Measurements from ENCODE around the gene TM4SF1. TPM values are rescaled to one million over a fixed set of nuclear protein-coding genes. Genes with fewer than 3 reads are reported as not detected.
A peak's percentile ranks its signal among the peaks of the same experiment; 100 is the strongest.
"Not testable (repeated sequence)": the region's sequence is repeated elsewhere in the genome, so short reads cannot be mapped to it uniquely, and the experiment has no call there.

The TM4SF1 gene
- total RNA-seq, 1 experiment from 2014 or later, result 5.7 TPM

DNA sequence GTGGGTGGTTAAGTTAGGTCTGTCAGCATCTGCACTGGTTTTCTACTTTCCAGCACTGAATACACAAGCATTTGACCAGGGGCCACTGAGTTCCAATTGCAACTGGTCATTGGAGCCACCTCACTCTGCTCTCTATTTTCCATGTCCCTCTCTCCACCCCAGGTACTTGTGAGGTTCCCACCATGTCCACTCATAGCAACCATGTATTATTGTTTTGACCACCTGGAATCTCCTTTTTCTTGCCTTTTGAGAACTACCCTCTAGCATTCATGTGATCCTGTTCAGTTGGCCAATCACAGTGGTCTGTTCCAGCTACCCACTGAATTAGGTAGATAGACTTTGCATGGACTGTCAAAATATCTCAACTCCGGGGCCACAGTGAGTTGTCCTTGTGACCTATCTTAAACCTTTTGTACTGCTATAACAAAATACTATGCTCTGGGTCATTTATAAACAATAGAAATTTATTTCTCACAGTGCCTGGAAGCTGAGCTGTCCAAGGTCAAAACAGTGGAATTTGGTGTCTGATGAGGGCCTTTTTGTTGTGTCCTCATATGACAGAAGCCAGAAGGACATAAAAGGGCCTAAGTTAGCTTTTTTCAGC, 23.8 kb downstream of the TM4SF1 start:
- Histone ChIP-seq H3K27me3 (no peaks in the 10 kb centered on the region), H3K4me3 (no peak overlapping the region), H3K9me3 (replicated peaks) (no peaks in the 10 kb centered on the region), H3K36me3 (no peaks in the 10 kb centered on the region), H3K4me1 (peaks cover 9% of the 10 kb centered on the region; the same call in 1 of the 2 replicates), H3K27ac (no peak overlapping the region)
- no peak for DNase-seq

DNA sequence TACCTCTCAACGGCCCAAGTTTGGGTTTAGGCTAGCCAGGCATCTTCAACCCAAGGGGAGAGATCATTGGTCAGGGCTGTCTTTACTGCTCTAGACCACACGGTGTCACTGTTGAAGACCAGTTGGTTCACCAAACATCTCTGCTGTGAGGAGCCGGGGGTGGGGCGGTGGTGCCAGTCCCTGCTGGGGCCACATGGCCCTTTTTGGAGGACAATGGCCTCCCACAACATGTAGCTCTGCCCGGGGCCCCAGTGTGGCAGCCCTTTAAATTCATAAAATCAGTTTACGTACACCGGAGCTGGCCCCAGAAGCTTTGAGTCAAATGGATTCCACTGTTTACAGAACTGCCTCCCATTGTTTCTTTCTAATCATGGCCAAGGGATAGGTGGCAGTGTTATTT, 24.9 kb downstream of the TM4SF1 start:
- Histone ChIP-seq H3K9me3 (replicated peaks) (no peaks in the 10 kb centered on the region), H3K27ac (no peak overlapping the region), H3K4me3 (no peak overlapping the region), H3K36me3 (no peaks in the 10 kb centered on the region), H3K4me1 (peaks cover 9% of the 10 kb centered on the region; the same call in 1 of the 2 replicates), H3K27me3 (no peaks in the 10 kb centered on the region)
- peak; percentile 66 to 79 for DNase-seq

DNA sequence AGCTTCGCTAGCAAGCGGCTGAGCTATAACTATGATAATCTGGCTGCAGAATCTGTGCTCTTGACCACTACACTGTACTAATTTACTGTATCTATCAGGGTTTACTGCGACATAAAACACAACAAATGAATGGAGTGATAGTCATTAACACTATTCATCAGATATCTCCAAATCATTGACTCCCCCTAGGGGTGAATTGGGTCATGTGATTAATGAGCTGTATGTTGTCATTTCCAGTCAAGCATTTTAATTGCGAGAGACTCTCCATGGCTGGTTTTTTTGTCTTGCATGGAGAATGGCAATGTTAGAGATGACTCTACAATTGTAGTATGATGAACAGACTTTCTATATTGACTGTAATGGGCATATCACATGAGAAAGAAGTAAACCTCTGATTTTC, 33.5 kb downstream of the TM4SF1 start:
- no peaks in the 10 kb centered on the region for H3K9me3 ChIP-seq (replicated peaks)
- H3K36me3 ChIP-seq, result no peaks in the 10 kb centered on the region
- DNase-seq, result peak in 1 of 2 experiments; percentile 20
- H3K27ac ChIP-seq, result no peak overlapping the region
- H3K27me3 ChIP-seq, result no peaks in the 10 kb centered on the region
- H3K4me3 ChIP-seq, result no peak overlapping the region
- H3K4me1 ChIP-seq, result peaks cover 21% of the 10 kb centered on the region

DNA sequence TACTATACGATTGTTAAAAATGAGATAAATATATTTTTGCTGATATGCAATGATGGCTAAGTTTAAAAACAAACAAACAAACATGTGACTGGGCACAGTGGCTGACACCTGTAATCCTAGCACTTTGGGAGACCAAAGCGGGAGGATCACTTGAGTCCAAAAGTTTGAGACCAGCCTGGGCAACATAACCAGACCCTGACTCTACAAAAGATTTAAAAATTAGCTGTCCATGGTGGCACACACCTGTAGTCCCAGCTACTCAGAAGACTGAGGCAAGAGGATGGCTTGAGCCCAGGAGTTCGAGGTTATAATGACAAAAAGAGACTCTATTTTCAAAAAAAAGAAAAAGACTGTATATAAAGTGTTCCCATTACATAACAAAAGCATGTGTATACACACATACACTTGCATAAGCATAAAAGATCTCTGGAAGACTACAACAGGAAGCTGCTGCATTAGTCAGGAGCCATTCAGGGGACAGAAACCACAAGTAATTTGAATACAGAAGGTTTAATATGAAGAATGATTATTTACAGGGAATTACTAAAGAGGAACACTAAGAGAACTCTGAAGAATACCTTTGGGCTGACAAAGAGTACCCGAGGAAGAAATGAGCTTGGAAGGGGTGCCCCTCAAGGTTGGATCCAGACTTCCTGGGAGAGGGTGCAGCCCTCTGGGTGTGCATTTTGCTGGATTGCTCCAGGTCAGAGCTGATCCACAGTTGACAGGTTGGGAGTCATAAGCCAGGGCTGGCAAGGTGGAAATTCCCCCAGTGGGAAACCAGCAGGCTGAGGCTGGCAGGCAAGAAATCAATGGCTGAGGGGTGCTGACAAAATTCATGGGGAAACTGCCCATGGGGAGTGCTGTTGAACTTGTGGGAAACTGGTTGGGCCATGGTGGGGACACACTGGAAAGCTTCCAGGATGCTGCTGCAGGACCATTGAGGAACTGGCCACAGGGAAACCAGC, 34.8 kb downstream of the TM4SF1 start:
- no peak for DNase-seq
- Histone ChIP-seq H3K27me3 (no peaks in the 10 kb centered on the region), H3K9me3 (replicated peaks) (no peaks in the 10 kb centered on the region), H3K36me3 (no peaks in the 10 kb centered on the region), H3K27ac (no peak overlapping the region), H3K4me1 (peaks cover 21% of the 10 kb centered on the region), H3K4me3 (no peak overlapping the region)

DNA sequence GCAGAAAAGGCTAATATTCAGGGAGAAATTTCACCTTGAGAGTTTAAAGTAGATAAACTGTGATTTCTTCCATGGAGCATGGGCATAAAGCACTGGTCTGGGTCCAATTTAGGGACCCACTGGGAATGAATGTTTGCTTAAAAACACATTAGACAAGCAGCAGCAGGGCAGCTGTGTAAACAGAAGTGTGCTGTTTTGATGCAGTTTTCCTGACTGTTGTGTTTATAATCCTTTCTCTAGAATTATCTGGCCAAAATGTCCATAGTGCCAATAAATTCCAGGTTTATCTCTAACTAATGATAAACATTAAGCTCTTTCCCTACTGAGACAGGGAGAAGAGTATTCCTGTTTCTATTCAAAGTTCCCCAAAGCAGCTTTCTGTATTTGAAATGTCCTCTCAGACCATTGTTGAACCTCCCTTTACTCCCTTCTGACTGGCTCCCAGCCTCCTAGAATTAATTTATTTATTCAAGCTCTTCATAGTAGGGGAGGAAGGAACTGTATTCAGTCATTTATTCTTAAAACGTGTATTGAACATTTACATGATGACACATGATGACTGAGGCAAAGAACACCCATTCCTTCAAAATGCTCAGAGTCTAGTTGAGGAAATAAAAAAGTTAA, 37.0 kb downstream of the TM4SF1 start:
- no peaks in the 10 kb centered on the region for H3K36me3 ChIP-seq
- no peaks in the 10 kb centered on the region for H3K27me3 ChIP-seq
- peaks cover 21% of the 10 kb centered on the region for H3K4me1 ChIP-seq
- no peaks in the 10 kb centered on the region for H3K9me3 ChIP-seq (replicated peaks)
- H3K27ac ChIP-seq, result peak overlapping the region; percentile 89
- peak; percentile 43 to 54 for DNase-seq
- H3K4me3 ChIP-seq, result no peak overlapping the region

DNA sequence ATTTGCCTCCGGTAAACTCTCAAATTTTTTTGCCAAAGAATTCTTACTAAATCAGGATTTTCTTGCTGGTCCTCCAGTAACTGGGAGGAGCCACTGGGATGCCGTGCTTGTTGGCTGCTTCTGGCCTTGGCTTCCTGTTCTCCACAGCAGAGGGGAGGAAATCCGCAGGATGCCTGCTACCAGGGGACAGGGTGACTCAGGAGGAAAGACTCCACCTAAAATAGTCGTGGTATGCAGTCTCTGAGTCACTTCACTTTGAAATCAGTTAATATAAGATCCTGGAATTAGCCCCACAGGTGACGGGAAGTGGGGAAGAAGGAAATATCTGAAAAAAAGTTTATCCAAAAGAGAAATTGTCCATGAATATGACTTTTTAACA, 37.5 kb downstream of the TM4SF1 start:
- peak overlapping the region; percentile 89 for H3K27ac ChIP-seq
- H3K36me3 ChIP-seq, result no peaks in the 10 kb centered on the region
- H3K27me3 ChIP-seq, result no peaks in the 10 kb centered on the region
- DNase-seq, result peak; percentile 85 to 90
- H3K4me1 ChIP-seq, result peaks cover 21% of the 10 kb centered on the region
- H3K9me3 ChIP-seq (replicated peaks), result no peaks in the 10 kb centered on the region
- no peak overlapping the region for H3K4me3 ChIP-seq

DNA sequence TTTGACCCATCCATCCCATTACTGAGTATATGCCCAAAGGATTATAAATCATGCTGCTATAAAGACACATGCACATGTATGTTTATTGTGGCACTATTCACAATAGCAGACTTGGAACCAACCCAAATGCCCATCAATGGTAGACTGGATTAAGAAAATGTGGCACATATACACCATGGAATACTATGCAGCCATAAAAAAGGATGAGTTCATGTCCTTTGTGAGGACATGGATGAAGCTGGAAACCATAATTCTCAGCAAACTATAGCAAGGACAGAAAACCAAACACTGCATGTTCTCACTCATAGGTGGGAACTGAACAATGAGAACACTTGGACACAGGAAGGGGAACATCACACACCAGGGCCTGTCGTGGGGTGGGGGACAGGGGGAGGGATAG, 40.0 kb downstream of the TM4SF1 start:
- DNase-seq; H3K27ac ChIP-seq; H3K36me3 ChIP-seq; H3K4me3 ChIP-seq; H3K27me3 ChIP-seq; H3K9me3 ChIP-seq (replicated peaks): not testable (repeated sequence)
- peaks cover 32% of the 10 kb centered on the region for H3K4me1 ChIP-seq

DNA sequence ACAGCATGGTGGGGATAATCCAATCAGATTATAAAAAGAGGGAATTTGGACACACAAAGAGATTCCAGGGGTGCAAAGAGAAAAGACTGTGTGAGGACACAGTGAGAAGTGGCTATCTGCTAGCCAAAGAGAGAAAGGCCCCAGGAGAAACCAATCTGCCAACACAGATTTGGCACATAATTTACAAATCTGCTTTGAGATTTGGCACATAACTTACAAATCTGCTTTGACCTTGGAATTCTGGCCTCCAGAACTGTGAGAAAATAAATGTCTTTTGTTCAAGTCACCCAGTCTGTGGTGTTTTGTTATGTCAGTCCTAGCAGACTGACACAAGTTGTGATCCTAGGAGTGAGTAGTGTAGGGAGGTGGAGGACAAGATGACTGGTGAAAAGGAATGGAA, 40.5 kb downstream of the TM4SF1 start:
- Histone ChIP-seq H3K4me3 (no peak overlapping the region), H3K36me3 (no peaks in the 10 kb centered on the region), H3K27ac (no peak overlapping the region), H3K9me3 (replicated peaks) (no peaks in the 10 kb centered on the region), H3K27me3 (no peaks in the 10 kb centered on the region), H3K4me1 (peaks cover 37% of the 10 kb centered on the region)
- no peak for DNase-seq

DNA sequence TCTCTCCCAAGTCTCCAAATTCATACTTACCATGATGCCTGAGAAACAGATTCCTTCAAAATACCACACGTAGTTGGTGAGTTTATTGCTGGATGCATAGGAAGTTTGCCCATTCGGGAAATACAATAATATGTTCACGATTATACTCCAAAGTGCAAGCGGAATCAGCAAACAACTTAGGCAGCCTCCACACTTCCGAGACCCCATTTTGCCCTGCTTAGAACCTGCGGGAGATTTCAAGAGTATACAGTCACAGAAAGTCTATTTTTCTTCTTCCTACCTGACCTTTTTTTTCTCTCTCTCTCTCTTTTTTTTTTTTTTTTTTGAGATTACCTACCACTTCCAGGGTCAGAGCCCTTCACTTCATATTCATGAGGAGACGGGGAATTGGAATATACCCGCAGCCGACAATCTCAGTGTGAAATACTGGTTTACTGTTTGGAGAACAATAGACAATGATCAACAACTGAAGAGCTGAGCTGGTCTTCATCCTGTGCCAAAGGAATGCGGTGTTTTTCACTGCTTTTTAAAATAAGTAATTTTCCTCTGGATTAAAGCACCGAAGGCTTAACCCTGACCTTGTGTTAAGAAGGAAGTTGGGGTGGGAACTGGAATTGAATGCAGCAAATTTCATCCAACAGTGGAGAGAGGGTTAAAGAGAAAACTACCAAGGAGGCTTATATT, 44.1 kb downstream of the TM4SF1 start, which contains the start of gene TM4SF18:
TM4SF18 (minus strand) TSS at position 461 of the 684 bp plus-strand sequence; CDS start at position 207, 254 bp downstream.
- no peak within 1 kb of the TSS for H3K4me3 ChIP-seq
- peaks cover 23% of the 10 kb centered on the region for H3K4me1 ChIP-seq
- no peaks in the 10 kb centered on the region for H3K36me3 ChIP-seq
- no peaks in the 10 kb centered on the region for H3K27me3 ChIP-seq
- H3K27ac ChIP-seq, result no peak within 1 kb of the TSS
- no peak for DNase-seq
- no peaks in the 10 kb centered on the region for H3K9me3 ChIP-seq (replicated peaks)

DNA sequence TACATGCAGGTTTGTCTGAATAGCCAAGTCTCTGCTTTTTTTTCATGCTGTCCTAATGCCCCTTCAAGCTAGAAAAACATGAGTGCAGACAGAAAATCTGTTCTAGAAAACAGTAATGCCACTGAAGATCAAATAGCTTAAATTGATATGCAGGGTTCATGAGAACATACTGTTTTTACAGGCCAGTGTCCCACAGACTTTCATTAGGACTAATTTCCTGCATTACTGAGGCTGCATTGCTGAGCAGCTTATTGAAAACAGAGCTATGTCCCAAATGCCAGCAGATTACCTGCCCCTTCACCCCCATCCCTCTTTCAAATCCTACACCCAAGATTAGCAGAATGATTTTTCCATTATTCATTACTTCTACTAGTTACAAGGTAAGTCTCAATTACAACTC, 44.7 kb downstream of the TM4SF1 start:
- Histone ChIP-seq H3K27me3 (no peaks in the 10 kb centered on the region), H3K4me3 (no peak overlapping the region), H3K4me1 (peaks cover 23% of the 10 kb centered on the region), H3K36me3 (no peaks in the 10 kb centered on the region), H3K27ac (no peak overlapping the region), H3K9me3 (replicated peaks) (no peaks in the 10 kb centered on the region)
- no peak for DNase-seq

DNA sequence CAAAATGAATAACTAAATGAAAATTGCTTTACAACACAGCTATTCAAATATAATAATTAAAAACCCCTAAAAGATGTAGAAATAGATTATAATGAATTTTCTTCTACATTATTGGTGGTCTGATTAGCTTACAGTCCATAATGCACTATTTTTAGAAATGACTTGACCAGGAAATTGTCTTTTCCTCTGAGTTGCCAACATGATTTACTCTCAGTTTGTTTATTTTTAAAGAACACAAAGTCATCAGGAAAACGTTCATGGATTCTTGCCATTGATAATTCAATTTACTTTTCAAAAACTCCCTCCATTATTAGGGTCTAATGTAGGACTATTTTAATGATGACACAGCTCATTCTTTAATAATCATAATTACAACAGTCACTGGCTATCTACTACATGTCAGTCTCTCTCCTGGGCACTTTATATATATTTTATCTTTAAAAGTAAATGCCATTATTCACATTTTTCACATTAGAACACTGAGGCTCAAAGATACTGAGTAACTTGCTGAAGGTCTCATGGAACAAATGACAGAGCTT, 45.2 kb downstream of the TM4SF1 start:
- no peak overlapping the region for H3K4me3 ChIP-seq
- DNase-seq, result no peak

DNA sequence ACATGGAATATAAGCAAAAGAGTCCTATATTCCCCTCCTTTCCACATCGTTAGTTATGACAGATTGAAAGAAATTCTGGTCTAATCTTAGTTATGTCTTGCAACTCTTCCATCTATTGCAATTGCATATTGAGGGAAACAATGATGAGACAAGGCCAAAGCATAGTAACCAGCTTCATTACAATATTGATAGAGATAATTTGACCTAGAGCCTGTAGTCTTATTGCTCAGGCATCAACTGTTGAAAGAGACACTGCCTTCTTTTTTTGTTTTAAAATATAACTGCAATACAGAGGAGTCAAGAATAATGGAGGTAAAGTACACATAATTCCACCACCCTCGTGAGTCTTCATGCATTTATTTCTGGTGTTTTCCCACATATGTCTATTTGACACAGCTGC, 46.1 kb downstream of the TM4SF1 start:
- H3K4me1 ChIP-seq, result peaks cover 23% of the 10 kb centered on the region
- H3K4me3 ChIP-seq, result no peak overlapping the region
- H3K27me3 ChIP-seq, result no peaks in the 10 kb centered on the region
- no peaks in the 10 kb centered on the region for H3K9me3 ChIP-seq (replicated peaks)
- H3K27ac ChIP-seq, result no peak overlapping the region
- DNase-seq, result no peak
- no peaks in the 10 kb centered on the region for H3K36me3 ChIP-seq

More for the DNA sequence above, 45.2 kb downstream of the TM4SF1 start:
- H3K9me3 ChIP-seq (replicated peaks), result no peaks in the 10 kb centered on the region
- peaks cover 23% of the 10 kb centered on the region for H3K4me1 ChIP-seq
- no peaks in the 10 kb centered on the region for H3K36me3 ChIP-seq
- H3K27ac ChIP-seq, result no peak overlapping the region
- no peaks in the 10 kb centered on the region for H3K27me3 ChIP-seq

DNA sequence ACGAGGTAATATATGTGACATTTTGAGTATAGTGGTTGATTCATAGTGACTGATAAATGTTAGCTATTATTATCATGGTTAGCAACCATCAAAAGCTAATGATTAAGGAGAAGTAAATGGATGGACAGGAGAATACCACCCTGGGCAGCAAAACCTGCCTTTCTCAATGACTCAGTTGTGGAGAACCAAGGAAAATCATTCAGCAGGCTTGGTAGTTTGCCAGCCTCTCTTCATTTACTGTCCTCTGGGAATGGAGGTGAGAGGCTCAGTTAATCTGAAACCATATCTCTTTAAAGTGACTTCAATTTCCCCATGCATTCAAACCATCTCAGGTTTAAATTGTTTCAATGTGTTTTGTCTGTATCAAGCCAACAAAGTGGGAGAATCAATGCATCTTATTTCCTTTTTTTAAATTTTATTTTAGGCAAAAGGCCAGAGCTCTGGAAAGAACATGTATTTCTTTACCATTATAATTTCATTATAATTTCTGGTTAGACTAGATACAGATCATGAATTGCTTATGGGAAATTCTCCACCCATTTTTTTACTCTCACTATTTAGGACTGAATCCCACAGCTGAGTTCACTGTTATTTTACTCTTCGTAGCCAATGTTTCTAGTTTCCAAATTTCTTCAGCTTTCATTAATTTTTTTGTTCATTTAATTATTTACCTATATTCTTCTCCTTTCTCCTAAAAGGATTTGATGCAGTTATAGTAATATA, 46.7 kb downstream of the TM4SF1 start:
- no peak overlapping the region for H3K4me3 ChIP-seq
- peaks cover 23% of the 10 kb centered on the region for H3K4me1 ChIP-seq
- H3K36me3 ChIP-seq, result no peaks in the 10 kb centered on the region
- peak in 1 of 2 experiments; percentile 13 for DNase-seq
- no peak overlapping the region for H3K27ac ChIP-seq
- H3K27me3 ChIP-seq, result no peaks in the 10 kb centered on the region
- H3K9me3 ChIP-seq (replicated peaks), result no peaks in the 10 kb centered on the region

DNA sequence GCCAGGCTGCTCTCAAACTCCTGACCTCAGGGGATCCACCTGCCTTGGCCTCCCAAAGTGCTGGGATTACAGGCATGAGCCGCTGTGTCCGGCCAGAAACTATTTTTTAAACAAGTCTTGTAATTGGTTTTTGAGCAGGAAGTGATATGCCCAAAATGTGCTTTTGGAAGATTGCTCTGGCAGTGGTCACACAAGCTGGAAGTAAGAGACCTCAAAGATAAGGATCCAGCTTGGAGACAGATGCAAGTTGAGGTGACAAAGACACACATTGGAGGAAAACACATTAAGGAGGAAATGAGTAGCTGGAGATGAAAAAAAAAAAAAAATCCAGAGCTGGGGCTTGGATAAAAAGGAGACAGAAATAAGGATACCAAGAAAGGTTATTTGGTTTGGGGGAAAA, 50.3 kb downstream of the TM4SF1 start:
- Histone ChIP-seq H3K9me3 (replicated peaks) (no peaks in the 10 kb centered on the region), H3K27me3 (no peaks in the 10 kb centered on the region), H3K36me3 (no peaks in the 10 kb centered on the region), H3K4me1 (peaks cover 8% of the 10 kb centered on the region), H3K27ac (no peak overlapping the region), H3K4me3 (no peak overlapping the region)
- DNase-seq, result no peak
